Mesendoderm (in vitro differentiated cells): ENCODE results near the gene PTPRE.
"Not testable (repeated sequence)": the region's sequence is repeated elsewhere in the genome, so short reads cannot be mapped to it uniquely, and the experiment has no call there.

ENCODE experiments used
- DNase-seq: peaks from one replicate; pipeline ENCODE4 v3.0.0; 2013
- H2AK5ac ChIP-seq: 2 replicates; pipeline ENCODE4 v1.6.1; 2013; ENCODE audit warnings: low read length, inconsistent platforms
- H2BK120ac ChIP-seq: 2 replicates; pipeline ENCODE4 v1.6.1; 2013; ENCODE audit warnings: low read depth, mild to moderate bottlenecking, low read length, moderate library complexity, mixed read lengths
- H2BK15ac ChIP-seq: replicated peaks from 2 replicates; pipeline ENCODE4 v1.6.1; 2013; ENCODE audit warnings: low read depth, mild to moderate bottlenecking, moderate library complexity
- H2BK5ac ChIP-seq: 2 replicates; pipeline ENCODE4 v1.6.1; 2013; ENCODE audit warnings: low read length, inconsistent platforms
- H3K18ac ChIP-seq: 2 replicates; pipeline ENCODE4 v1.6.1; 2013; ENCODE audit warnings: mild to moderate bottlenecking, low read length, mixed read lengths
- H3K23ac ChIP-seq: one replicate; pipeline ENCODE4 v1.6.1; 2013; ENCODE audit warnings: low read length
- H3K27ac ChIP-seq: 2 replicates; pipeline ENCODE4 v1.5.1; 2013; ENCODE audit warnings: low read depth, mild to moderate bottlenecking, inconsistent platforms, low read length, moderate library complexity
- H3K27me3 ChIP-seq: 2 replicates; pipeline ENCODE4 v1.6.1; 2013; ENCODE audit warnings: low read length, control low read depth, mild to moderate bottlenecking, inconsistent platforms; ENCODE audit not compliant: insufficient read depth, poor library complexity
- H3K36me3 ChIP-seq: 2 replicates; pipeline ENCODE4 v1.6.1; 2013; ENCODE audit warnings: low read length, inconsistent platforms; ENCODE audit not compliant: control insufficient read depth, insufficient read depth
- H3K4ac ChIP-seq: one replicate; pipeline ENCODE4 v1.6.1; 2013; ENCODE audit warnings: low read depth, mild to moderate bottlenecking, low read length, moderate library complexity
- H3K4me1 ChIP-seq: 2 replicates; pipeline ENCODE4 v1.6.1; 2013; ENCODE audit warnings: low read depth, low read length, inconsistent platforms; ENCODE audit not compliant: control insufficient read depth
- H3K4me2 ChIP-seq: 2 replicates; pipeline ENCODE4 v1.6.1; 2013; ENCODE audit warnings: low read length
- H3K4me3 ChIP-seq: 2 replicates; pipeline ENCODE4 v1.5.1; 2013; ENCODE audit warnings: mild to moderate bottlenecking, low read length
- H3K56ac ChIP-seq: one replicate; pipeline ENCODE4 v1.6.1; 2013; ENCODE audit warnings: low read length
- H3K79me1 ChIP-seq: 2 replicates; pipeline ENCODE4 v1.6.1; 2013; ENCODE audit warnings: low read length, inconsistent platforms
- H3K79me2 ChIP-seq: 2 replicates; pipeline ENCODE4 v1.6.1; 2013; ENCODE audit warnings: mild to moderate bottlenecking, low read length; ENCODE audit not compliant: control insufficient read depth, insufficient read depth
- H3K9ac ChIP-seq: 2 replicates; pipeline ENCODE4 v1.6.1; 2013; ENCODE audit warnings: low read length, inconsistent platforms
- H4K5ac ChIP-seq: one replicate; pipeline ENCODE4 v1.6.1; 2013; ENCODE audit warnings: low read length
- H4K8ac ChIP-seq: one replicate; pipeline ENCODE4 v1.6.1; 2013; ENCODE audit warnings: low read depth, mild to moderate bottlenecking, control low read depth, low read length, moderate library complexity
- WGBS: extraction: QIAGEN DNeasy Blood & Tissue Kit; methylation state at CpG from one replicate; pipeline ENCODE4 v1.1.7; 2013; ENCODE audit warnings: low lambda C conversion rate, missing lambda C conversion rate; ENCODE audit not compliant: insufficient coverage; ENCODE audit errors: extremely low coverage; 5-methylcytosine and 5-hydroxymethylcytosine counted together

Gene PTPRE

DNA sequence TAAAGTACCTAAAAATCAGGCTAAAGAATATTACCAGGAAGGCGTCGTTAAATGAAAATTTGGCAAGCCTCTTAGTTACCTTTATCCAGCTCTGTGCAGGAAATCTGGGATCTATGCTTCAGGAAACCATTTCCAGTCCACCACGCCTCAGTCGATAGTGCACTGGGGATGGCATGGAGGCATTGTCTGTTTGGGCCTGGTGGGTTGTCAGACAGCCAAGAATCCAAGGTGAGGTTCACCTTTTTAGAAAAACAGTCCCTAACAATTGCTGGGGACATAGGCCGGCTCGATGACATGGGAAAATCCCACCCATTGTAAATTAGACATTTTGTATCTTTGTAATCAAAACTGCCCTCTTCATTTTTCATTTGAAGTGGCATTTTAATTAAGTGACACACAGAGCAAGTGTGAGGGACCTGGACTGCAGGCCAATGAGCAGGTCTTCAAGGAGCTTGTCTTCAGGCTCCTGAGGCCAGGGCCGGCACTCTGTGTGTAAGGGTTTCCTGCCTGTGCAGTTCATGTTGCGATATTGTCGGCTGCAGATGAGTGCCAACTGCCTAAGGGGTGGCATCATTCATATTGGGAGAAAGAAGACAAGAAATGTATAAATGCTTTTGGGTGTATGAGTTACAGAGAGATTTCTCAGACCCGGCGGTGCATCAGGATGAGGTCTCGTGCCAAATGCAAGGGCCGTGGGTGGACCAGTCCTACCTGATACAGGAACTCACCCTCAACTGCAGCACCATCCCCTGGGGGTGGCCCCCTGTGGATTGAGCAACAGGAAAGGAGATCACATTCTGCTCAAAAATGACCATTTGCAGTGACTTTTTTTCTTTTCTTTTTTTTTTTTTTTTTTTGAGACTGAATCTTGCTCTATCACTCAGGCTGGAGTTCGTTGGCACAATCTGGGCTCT, 80.8 kb downstream of the PTPRE start:
- no peak overlapping the region for H2BK15ac ChIP-seq
- H3K4me3 ChIP-seq = no peak overlapping the region
- H3K56ac ChIP-seq = no peak overlapping the region
- no peaks in the 10 kb centered on the region for H3K79me1 ChIP-seq
- no peak overlapping the region for H3K9ac ChIP-seq
- H2AK5ac ChIP-seq = no peak overlapping the region
- H3K4ac ChIP-seq = no peak overlapping the region
- no peak overlapping the region for H3K18ac ChIP-seq
- no peak overlapping the region for H2BK120ac ChIP-seq
- H3K23ac ChIP-seq = no peak overlapping the region
- H3K36me3 ChIP-seq = no peaks in the 10 kb centered on the region
- DNase-seq = no peak
- H4K8ac ChIP-seq = no peak overlapping the region
- no peaks in the 10 kb centered on the region for H3K27me3 ChIP-seq
- H3K79me2 ChIP-seq = no peaks in the 10 kb centered on the region
- no peak overlapping the region for H3K27ac ChIP-seq
- no peaks in the 10 kb centered on the region for H3K4me1 ChIP-seq
- H3K4me2 ChIP-seq = no peak overlapping the region
- H2BK5ac ChIP-seq = no peak overlapping the region
- H4K5ac ChIP-seq = no peak overlapping the region
- WGBS = no CpG with 5 or more reads among the region's 14 CpGs

GRCh38 chr10:127989481-127990012, 82.6 kb downstream of the PTPRE start:
- Histone ChIP-seq H3K9ac (no peak overlapping the region), H2BK120ac (no peak overlapping the region), H3K36me3 (no peaks in the 10 kb centered on the region), H3K27me3 (no peaks in the 10 kb centered on the region), H3K4me3 (no peak overlapping the region), H3K4me2 (no peak overlapping the region), H3K27ac (no peak overlapping the region), H3K18ac (no peak overlapping the region), H2BK5ac (no peak overlapping the region), H3K56ac (no peak overlapping the region), H3K23ac (no peak overlapping the region), H4K8ac (no peak overlapping the region), H4K5ac (no peak overlapping the region), H2AK5ac (no peak overlapping the region), H3K79me1 (no peaks in the 10 kb centered on the region), H3K4me1 (no peaks in the 10 kb centered on the region), H3K4ac (no peak overlapping the region), H2BK15ac (no peak overlapping the region), H3K79me2 (no peaks in the 10 kb centered on the region)
- no CpG with 5 or more reads among the region's 8 CpGs for WGBS
- DNase-seq = no peak

GRCh38 chr10:127990132-127990788, 83.4 kb downstream of the PTPRE start:
- H3K79me2 ChIP-seq, H3K27ac ChIP-seq, H3K36me3 ChIP-seq, H3K56ac ChIP-seq, H3K27me3 ChIP-seq, H4K8ac ChIP-seq, H3K4me1 ChIP-seq, H4K5ac ChIP-seq, H2AK5ac ChIP-seq, H2BK5ac ChIP-seq, H3K4me2 ChIP-seq, H2BK120ac ChIP-seq, H3K79me1 ChIP-seq, H3K18ac ChIP-seq, DNase-seq, H3K4ac ChIP-seq, H3K9ac ChIP-seq, H3K23ac ChIP-seq, H3K4me3 ChIP-seq, H2BK15ac ChIP-seq: not testable (repeated sequence)
- no CpG with 5 or more reads among the region's 9 CpGs for WGBS

DNA sequence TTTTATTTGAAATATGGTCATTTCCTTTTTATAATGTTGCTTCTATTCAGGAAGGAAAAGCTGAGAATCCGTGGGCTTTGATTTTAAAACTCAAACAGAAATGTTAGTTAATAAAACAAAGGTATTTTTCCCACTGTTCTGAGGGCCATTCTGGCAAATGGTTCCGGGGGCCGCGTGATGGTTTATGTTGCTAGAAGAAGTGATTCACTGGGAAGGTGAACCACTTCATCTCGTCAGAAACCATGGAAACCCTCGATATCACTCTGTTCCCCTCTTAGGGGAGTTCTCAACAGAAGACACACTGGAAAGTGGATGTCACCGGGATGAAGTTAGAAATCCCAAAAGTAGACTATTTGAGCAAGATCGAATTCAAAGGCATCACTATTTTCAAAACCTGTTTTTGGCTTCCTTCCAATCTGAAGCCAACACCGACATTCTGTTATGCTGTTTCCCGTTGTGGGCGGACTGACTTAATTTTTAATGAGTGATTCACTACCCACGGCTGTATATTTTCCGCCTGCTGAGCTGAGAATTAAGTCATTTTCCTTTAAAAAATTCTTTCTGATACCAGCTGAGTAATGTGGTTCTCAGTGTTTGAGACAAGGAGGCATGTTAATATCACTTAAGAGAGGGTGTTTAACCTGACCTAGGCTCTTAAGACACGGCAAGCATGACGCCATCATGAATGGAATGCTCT, 84.1 kb downstream of the PTPRE start:
- no CpG with 5 or more reads among the region's 15 CpGs for WGBS
- H3K4ac ChIP-seq = no peak overlapping the region
- no peak overlapping the region for H2BK5ac ChIP-seq

GRCh38 chr10:127991543-127992255, 84.8 kb downstream of the PTPRE start:
- Histone ChIP-seq H2BK15ac (no peak overlapping the region), H3K27ac (no peak overlapping the region), H3K56ac (no peak overlapping the region), H3K79me2 (no peaks in the 10 kb centered on the region), H3K4me1 (no peaks in the 10 kb centered on the region), H4K5ac (no peak overlapping the region), H3K4ac (no peak overlapping the region), H3K18ac (no peak overlapping the region), H2AK5ac (no peak overlapping the region), H2BK5ac (no peak overlapping the region), H3K4me2 (no peak overlapping the region), H3K36me3 (no peaks in the 10 kb centered on the region), H3K4me3 (no peak overlapping the region), H2BK120ac (no peak overlapping the region), H3K23ac (no peak overlapping the region), H4K8ac (no peak overlapping the region), H3K27me3 (no peaks in the 10 kb centered on the region), H3K9ac (no peak overlapping the region), H3K79me1 (no peaks in the 10 kb centered on the region)
- no CpG with 5 or more reads among the region's 8 CpGs for WGBS
- no peak for DNase-seq

More for the DNA sequence above, 84.1 kb downstream of the PTPRE start:
- DNase-seq = no peak
- H3K18ac ChIP-seq = no peak overlapping the region
- no peak overlapping the region for H3K56ac ChIP-seq
- H3K27ac ChIP-seq = no peak overlapping the region
- no peak overlapping the region for H4K8ac ChIP-seq
- H3K27me3 ChIP-seq = no peaks in the 10 kb centered on the region
- H3K79me1 ChIP-seq = no peaks in the 10 kb centered on the region
- H4K5ac ChIP-seq = no peak overlapping the region
- no peaks in the 10 kb centered on the region for H3K36me3 ChIP-seq
- no peak overlapping the region for H2BK15ac ChIP-seq
- H3K4me2 ChIP-seq = no peak overlapping the region
- no peak overlapping the region for H2AK5ac ChIP-seq
- H3K79me2 ChIP-seq = no peaks in the 10 kb centered on the region
- H3K9ac ChIP-seq = no peak overlapping the region
- H3K4me3 ChIP-seq = no peak overlapping the region
- no peaks in the 10 kb centered on the region for H3K4me1 ChIP-seq
- no peak overlapping the region for H2BK120ac ChIP-seq
- H3K23ac ChIP-seq = no peak overlapping the region
